NB4 (cell line): ENCODE measurements around the gene CYSRT1.
"Not testable (repeated sequence)": the region's sequence is repeated elsewhere in the genome, so short reads cannot be mapped to it uniquely, and the experiment has no call there.

ENCODE experiments used
- DNase-seq: peaks from one replicate; pipeline ENCODE4 v3.0.0; 2010; ENCODE audit warnings: low read depth
- H3K4me3 ChIP-seq: one replicate; pipeline ENCODE4 v1.5.1; 2011; ENCODE audit warnings: mild to moderate bottlenecking, low read depth, low read length, moderate library complexity
- MYC ChIP-seq: IDR thresholded peaks from 2 replicates; pipeline ENCODE4 v1.6.1; 2011; ENCODE audit warnings: low read depth, low read length
- POLR2A ChIP-seq: IDR thresholded peaks from 2 replicates; pipeline ENCODE4 v1.6.1; 2011; ENCODE audit warnings: mild to moderate bottlenecking; ENCODE audit not compliant: insufficient read length; ENCODE audit errors: extremely low read depth
- TF ChIP-seq, protein P1 (sequence below): IDR thresholded peaks from 2 replicates; pipeline ENCODE4 v1.6.1; 2011; ENCODE audit warnings: low read depth, low read length
- TF ChIP-seq, protein P2 (sequence below): IDR thresholded peaks from one replicate; pipeline ENCODE4 v1.5.1; 2012; ENCODE audit warnings: low read depth, low read length

Gene CYSRT1

DNA sequence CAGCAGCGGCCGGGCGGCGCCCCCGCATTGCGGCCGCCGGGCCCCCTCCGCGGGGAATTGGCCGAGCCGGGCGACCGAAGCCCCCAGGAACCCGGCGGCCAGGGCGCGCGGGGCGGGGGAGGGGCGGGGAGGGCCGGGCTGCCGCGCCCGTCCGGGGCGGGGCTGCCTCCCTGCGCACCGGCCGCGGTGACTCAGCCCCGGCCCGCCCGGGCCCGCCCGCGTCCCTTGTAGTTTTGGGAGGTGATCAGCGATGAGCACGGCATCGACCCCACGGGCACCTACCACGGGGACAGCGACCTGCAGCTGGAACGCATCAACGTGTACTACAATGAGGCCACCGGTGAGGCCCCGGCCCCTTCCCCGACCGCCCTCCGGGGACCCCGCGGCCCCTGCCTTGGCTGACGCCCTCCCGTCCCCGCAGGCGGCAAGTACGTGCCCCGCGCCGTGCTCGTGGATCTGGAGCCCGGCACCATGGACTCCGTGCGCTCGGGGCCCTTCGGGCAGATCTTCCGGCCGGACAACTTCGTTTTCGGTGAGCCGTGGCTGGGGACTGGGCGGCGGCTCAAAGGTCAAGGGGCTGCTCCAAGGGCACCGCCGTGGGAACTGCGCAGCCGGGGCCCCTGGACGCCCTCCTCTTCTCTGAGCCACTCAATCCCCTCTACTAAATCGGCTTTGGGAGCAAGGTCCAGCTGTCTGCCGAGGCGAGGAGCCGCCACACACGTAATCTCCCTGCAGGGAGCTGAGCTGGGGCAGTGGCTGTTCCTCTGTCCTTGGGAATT is 16.7 kb downstream of the CYSRT1 start:
- peak overlapping the region; percentile 83 for H3K4me3 ChIP-seq
- DNase-seq, result peak; percentile 63

DNA sequence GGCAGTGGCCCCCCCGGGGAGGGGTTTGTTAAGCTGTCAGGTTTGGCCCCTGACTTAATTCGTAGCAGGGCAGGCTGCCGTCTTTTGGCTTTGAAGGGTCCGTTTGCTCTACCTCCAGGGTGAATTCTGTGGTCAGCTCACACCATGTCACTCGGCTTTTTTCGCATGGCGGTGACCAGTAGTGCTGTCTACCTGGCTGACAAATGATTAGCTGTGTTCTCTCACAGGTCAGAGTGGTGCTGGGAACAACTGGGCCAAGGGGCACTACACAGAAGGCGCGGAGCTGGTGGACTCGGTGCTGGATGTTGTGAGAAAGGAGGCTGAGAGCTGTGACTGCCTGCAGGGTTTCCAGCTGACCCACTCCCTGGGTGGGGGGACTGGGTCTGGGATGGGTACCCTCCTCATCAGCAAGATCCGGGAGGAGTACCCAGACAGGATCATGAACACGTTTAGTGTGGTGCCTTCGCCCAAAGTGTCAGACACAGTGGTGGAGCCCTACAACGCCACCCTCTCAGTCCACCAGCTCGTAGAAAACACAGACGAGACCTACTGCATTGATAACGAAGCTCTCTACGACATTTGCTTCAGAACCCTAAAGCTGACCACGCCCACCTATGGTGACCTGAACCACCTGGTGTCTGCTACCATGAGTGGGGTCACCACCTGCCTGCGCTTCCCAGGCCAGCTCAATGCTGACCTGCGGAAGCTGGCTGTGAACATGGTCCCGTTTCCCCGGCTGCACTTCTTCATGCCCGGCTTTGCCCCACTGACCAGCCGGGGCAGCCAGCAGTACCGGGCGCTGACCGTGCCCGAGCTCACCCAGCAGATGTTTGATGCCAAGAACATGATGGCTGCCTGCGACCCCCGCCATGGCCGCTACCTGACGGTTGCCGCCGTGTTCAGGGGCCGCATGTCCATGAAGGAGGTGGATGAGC is 17.6 kb downstream of the CYSRT1 start:
- TF ChIP-seq MYC (no peak), POLR2A (no peak)
- TF ChIP-seq, protein P1, sequence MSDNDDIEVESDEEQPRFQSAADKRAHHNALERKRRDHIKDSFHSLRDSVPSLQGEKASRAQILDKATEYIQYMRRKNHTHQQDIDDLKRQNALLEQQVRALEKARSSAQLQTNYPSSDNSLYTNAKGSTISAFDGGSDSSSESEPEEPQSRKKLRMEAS, result no peak
- TF ChIP-seq, protein P2, sequence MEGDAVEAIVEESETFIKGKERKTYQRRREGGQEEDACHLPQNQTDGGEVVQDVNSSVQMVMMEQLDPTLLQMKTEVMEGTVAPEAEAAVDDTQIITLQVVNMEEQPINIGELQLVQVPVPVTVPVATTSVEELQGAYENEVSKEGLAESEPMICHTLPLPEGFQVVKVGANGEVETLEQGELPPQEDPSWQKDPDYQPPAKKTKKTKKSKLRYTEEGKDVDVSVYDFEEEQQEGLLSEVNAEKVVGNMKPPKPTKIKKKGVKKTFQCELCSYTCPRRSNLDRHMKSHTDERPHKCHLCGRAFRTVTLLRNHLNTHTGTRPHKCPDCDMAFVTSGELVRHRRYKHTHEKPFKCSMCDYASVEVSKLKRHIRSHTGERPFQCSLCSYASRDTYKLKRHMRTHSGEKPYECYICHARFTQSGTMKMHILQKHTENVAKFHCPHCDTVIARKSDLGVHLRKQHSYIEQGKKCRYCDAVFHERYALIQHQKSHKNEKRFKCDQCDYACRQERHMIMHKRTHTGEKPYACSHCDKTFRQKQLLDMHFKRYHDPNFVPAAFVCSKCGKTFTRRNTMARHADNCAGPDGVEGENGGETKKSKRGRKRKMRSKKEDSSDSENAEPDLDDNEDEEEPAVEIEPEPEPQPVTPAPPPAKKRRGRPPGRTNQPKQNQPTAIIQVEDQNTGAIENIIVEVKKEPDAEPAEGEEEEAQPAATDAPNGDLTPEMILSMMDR, result no peak
- no peak for DNase-seq
- H3K4me3 ChIP-seq, result peak overlapping the region; percentile 83

More for the DNA sequence above, 16.7 kb downstream of the CYSRT1 start:
- TF ChIP-seq, protein P1, result no peak
- TF ChIP-seq POLR2A (no peak), MYC (no peak)
- TF ChIP-seq, protein P2, result no peak

DNA sequence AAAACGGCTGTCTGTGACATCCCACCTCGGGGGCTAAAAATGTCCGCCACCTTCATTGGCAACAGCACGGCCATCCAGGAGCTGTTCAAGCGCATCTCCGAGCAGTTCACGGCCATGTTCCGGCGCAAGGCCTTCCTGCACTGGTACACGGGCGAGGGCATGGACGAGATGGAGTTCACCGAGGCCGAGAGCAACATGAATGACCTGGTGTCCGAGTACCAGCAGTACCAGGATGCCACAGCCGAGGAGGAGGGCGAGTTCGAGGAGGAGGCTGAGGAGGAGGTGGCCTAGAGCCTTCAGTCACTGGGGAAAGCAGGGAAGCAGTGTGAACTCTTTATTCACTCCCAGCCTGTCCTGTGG is 18.3 kb downstream of the CYSRT1 start:
- DNase-seq, result not testable (repeated sequence)
- H3K4me3 ChIP-seq, result peak overlapping the region; percentile 83

DNA sequence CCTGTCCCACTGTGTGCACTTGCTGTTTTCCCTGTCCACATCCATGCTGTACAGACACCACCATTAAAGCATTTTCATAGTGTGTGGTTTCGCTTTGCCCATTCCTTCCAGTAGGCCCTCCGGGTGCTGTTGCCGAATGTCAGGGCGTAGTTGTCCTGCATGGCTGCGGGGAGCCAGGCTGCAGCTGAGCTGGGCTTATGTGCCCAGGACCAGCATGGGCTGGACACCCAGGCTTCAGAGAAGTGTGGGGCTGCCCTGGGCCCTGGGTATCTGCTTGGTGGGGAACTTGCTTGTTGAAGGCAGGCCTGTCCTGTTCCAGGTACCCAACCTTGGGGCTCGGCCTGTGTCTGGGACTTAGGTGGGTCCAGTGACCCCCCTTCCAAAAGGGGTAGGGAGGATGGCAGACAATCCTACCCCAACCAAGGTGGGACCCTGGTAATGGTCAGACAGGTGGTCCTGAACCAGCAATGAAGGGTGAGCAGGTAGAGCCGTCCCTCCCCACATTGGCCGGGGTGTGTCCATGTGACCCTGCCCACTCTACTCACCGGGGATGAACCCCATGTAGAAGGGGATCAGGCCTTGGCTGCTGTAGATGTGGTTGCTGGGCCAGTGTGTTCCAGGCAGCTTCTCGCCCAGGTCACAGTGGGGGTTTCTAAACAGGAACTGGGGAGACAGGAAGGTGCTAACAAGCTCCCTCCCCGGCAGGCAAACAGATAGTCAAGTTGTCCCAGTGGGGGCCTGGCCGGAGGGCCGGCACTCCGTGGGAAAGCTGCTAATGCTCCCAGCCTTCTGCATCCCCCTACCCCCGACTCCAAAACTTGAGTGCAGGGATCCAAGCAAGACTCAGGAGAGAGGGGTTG is 18.9 kb downstream of the CYSRT1 start:
- TF ChIP-seq, protein P2, result no peak
- TF ChIP-seq POLR2A (no peak), MYC (no peak)
- TF ChIP-seq, protein P1, result no peak
- peak; percentile 70 for DNase-seq
- H3K4me3 ChIP-seq, result peak overlapping the region; percentile 23

DNA sequence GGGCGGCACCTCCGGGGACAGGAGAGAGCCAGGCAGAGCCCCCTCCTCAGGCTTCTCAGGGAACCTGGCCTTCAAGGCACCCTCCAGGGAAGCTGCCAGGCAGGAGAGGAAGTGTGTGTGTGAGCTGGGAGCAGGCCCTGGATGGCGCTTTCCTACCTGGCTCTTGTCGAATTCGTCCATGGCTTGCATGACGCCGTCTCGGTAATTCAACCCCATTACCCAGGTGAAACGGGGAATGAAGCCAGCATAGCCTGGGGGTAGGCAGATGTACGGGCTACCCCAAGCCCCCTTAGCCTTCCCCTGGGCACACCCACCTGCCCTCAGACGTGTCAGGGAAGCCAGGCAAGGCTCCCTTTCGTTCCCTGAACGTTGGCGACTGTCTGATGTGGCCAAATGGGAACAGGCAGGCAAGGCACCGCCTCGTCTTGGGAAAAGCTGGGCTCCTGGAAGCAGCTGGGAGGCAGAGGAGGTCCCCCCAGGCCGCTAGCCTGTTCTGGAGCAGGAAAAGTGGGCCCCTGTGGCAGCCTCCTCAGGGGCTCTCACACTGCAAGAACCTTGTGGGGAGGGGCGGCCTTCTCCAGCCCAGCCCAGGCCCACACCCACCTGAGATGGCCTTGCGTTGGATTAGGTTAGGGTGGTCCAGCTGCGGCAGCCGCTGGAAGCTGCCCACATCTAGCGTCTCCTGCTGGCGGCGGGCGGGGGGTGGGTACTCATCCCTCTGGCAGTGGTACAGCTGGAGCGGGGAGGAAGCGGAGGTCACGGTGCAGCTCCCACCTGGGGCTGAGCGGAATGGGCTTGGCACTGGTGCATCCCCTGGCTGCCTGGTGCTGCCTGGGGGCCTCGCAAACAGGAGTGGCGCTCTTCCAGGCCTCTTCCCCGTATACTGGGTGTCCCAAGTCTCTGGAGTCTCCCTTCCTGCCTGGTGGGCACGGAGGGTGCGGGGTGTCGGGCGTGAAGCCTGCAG is 19.8 kb downstream of the CYSRT1 start:
- DNase-seq, result no peak
- TF ChIP-seq, protein P1, result no peak
- TF ChIP-seq, protein P2, result no peak
- TF ChIP-seq POLR2A, result no peak
- TF ChIP-seq MYC, result no peak
- H3K4me3 ChIP-seq, result no peak overlapping the region
